ENCODE measurements around the gene ST3GAL3. TPM values are rescaled to one million over a fixed set of nuclear protein-coding genes. Genes with fewer than 3 reads are reported as not detected.

Gene ST3GAL3
- total RNA-seq, 1 donor from 2014 or later, result 34.3 TPM

DNA sequence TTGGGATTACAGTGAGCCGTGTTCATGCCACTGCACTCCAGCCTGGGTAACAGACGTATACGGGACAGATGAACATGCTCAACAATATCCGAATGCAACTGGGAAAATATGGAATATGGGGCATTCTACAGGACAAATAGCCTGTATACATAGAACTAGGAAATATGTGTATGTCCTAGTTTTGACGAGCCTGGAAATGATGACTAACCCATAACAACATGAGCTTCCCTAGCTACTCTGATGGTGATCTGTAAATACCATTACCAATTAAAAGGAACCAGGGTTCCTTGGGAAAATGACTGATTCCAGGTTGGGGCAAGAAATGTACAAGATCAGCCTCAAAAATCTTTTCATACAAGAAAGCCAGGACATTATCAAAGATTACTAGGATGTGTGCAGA, 183.5 kb downstream of the ST3GAL3 start:
- Histone ChIP-seq H3K27me3 (no peaks in the 10 kb centered on the region), H3K4me3 (no peak overlapping the region), H3K36me3 (peaks cover 0 to 9% of the 10 kb centered on the region in 2 donors), H3K4me1 (no peaks in the 10 kb centered on the region), H3K9me3 (no peaks in the 10 kb centered on the region), H3K27ac (no peak overlapping the region)
- no peak for TF ChIP-seq CTCF (IDR thresholded peaks at IDR 0.05)
- no peak for DNase-seq (ENCODE audit: low spot score in 2 of 2)
- intact Hi-C loops (cut with DNase I), result no loop called here

DNA sequence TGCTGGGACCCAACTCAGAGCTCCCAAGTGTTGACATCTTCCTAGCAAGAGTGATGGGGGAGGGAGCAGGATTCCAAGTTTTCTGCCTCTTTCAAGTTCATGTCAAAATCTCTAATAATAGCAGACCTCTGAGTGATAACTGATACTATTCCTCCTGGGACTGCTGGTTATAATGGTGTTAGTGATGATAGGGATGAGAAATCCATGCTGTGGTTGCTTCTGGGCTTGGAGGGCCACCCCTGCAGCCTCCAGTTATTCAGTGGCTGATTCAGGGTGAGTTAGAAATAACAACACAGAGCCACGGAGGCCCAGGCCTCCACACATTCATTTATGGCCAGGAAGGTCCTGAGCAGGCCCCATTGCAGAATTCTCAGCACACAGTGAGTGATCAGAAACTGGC, 185.7 kb downstream of the ST3GAL3 start:
- intact Hi-C loops (cut with DNase I), result no loop called here

GRCh38 chr1:43898981-43899380, 191.6 kb downstream of the ST3GAL3 start:
- H3K27ac ChIP-seq, result no peak overlapping the region
- no peak for DNase-seq (ENCODE audit: low spot score in 2 of 2)
- H3K4me3 ChIP-seq, result no peak overlapping the region
- no peaks in the 10 kb centered on the region for H3K9me3 ChIP-seq
- peaks cover 5 to 39% of the 10 kb centered on the region in 2 donors for H3K36me3 ChIP-seq
- no peaks in the 10 kb centered on the region for H3K27me3 ChIP-seq
- intact Hi-C loops (cut with DNase I), result no loop called here
- TF ChIP-seq CTCF (IDR thresholded peaks at IDR 0.05), result no peak
- H3K4me1 ChIP-seq, result no peaks in the 10 kb centered on the region

More for the DNA sequence above, 185.7 kb downstream of the ST3GAL3 start:
- Histone ChIP-seq H3K27ac (no peak overlapping the region), H3K4me3 (no peak overlapping the region), H3K27me3 (no peaks in the 10 kb centered on the region), H3K4me1 (no peaks in the 10 kb centered on the region), H3K36me3 (peaks cover 5 to 14% of the 10 kb centered on the region in 2 donors), H3K9me3 (no peaks in the 10 kb centered on the region)
- no peak for DNase-seq (ENCODE audit: low spot score in 2 of 2)
- no peak for TF ChIP-seq CTCF (IDR thresholded peaks at IDR 0.05)

DNA sequence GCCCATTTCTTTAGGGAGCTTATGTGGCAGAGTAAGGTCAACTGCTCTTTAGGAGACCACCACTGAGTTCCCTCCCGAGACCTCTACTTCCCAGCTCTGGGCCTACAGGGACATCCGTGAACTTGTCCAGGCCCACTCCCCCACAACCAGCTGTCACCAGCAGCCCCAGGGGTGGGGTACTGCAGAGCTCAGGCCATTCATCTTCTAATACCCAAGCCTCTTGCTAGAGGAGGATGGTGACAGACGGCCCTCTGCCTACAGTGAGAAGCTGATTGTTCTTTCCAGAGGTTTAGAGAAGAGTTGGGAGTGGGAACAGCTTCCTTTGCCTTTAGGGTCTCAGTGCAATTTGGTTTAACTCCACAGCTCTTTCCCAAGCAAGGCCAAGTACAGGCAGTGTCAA, 193.1 kb downstream of the ST3GAL3 start:
- Histone ChIP-seq H3K9me3 (no peaks in the 10 kb centered on the region), H3K27me3 (no peaks in the 10 kb centered on the region), H3K4me1 (no peaks in the 10 kb centered on the region), H3K27ac (no peak overlapping the region), H3K4me3 (no peak overlapping the region), H3K36me3 (peaks cover 5 to 34% of the 10 kb centered on the region in 2 donors)
- no peak for TF ChIP-seq CTCF (IDR thresholded peaks at IDR 0.05)
- no peak for DNase-seq (ENCODE audit: low spot score in 2 of 2)
- intact Hi-C loops (cut with DNase I), result no loop called here

DNA sequence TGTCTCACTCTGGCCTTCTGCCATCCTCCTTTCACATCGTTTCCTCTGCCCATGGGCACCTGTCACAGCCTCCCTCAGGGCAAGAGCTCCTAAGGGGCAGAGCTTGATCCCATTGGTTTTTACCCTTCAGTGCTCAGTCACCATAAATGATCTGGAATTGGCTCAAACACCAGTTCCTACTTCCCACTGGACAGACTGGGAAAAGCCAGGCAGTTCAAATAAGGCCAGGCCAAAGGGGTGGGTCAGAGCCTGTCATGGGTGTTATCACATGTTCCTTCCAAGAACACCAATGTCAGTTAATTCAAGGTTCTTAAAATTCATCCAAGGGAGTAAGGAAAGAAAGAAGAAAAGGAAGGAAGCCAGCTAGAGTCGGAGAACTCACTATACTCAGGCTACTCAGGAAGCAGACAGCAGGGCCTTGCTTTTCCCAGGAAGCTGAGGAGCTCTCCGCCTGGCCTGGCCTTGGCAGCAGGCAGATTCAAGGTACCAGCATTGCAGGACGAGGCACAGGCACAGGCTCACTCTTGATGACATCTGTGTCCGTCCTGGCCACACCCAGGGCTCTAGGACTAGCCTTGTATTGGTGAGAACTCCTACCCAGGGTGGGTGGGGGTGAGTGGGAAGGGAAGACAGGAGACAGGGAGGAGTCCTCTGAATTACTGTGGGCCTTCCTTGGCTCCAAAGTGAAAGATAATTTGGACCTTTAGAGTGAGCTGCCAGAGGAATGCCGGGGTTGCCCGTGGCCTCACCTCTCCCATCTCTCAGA, 194.0 kb downstream of the ST3GAL3 start:
- H3K4me1 ChIP-seq, result no peaks in the 10 kb centered on the region
- no peaks in the 10 kb centered on the region for H3K27me3 ChIP-seq
- H3K27ac ChIP-seq, result no peak overlapping the region
- H3K9me3 ChIP-seq, result no peaks in the 10 kb centered on the region
- H3K4me3 ChIP-seq, result no peak overlapping the region
- TF ChIP-seq CTCF (IDR thresholded peaks at IDR 0.05), result no peak
- intact Hi-C loops (cut with DNase I), result no loop called here
- peaks cover 5 to 28% of the 10 kb centered on the region in 2 donors for H3K36me3 ChIP-seq
- no peak for DNase-seq (ENCODE audit: low spot score in 2 of 2)

All from ascending aorta (tissue), 2 donors.